ENCODE measurements around the gene AGBL5.

The AGBL5 gene

DNA sequence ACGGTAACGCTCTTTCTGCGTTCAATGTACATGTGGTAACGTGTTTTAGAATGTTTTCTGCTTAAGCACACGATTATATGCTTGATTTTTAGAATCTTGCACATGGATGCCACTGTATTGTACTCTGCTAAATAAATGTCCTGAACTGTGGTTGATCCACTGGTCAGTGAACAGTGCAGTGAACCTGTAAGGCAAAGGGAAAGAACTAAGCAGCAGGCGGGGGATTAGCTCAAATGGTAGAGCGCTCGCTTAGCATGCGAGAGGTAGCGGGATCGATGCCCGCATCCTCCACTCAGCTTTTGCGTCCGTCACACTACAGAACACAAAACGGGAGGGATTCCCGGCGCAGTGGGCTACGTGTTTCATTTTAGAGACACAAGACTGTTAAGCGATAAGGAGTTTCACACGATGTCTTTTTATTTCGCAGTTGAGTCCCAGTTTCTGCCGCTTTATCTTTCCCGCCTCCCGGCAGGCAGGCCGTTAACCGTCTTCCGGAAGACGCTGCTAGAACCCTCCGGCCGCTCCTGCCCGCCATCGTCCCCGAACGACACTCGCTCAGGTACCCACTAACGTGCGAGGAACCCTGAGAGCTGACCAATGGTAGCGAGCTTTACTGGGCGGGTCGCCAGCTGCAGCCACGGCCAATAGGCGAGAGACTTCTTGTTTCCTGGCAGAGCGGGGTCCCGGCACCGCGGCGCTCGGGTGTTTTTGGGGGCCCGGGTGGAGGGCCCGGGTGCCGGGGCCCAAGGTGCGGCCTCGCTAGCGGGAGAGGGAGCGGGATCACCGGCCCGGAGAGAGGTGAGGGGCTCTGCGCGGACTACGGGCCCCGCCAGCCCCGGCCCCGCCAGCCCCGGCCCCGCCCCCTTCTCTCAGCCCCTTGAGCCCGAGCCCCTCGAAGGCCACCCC, at the start of gene AGBL5:
Gene AGBL5, plus strand, starts transcription at position 673 of the 906 bp plus-strand sequence. CDS start 1,291 bp downstream, outside the sequence.
- DNase-seq: peak; percentile 97

DNA sequence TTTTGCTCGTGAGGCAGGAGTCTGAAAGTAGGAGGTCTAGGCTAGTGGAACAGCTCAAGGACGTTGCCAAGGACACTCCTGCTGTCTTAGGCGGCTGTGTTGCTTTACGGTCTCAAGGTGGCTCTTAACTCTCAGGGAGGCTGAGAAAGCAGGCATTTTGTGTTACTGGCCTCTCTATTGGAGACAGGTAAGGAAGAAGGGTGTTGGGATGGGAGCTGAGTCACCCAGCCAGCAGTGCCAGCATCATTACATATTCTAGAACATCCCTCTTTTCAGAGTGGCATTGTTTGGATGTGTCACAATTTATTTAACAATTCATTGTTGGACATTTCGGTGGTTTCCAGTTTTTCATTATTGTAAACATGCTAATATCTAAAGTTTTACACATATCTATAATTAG, 49.5 kb upstream of the AGBL5 start:
- DNase-seq: no peak

DNA sequence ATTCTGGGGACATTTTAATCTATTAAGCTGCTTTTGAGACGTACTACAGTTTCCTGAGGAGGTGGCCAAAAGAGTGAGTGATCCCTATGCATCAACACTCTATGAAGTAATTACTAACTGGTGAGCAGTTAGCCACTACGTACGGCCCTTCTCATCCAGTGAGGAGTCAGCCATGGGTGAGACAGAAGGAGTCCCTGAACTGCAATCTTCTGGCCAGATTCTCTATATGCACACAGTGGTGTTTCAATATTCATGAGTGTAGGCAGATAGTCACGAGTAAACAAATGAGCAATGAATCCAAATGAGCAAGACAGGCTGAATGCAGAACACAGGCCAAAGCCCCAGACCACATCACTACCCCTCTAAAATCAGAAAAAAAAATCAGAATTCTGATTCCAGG, 48.5 kb upstream of the AGBL5 start:
- DNase-seq: no peak

DNA sequence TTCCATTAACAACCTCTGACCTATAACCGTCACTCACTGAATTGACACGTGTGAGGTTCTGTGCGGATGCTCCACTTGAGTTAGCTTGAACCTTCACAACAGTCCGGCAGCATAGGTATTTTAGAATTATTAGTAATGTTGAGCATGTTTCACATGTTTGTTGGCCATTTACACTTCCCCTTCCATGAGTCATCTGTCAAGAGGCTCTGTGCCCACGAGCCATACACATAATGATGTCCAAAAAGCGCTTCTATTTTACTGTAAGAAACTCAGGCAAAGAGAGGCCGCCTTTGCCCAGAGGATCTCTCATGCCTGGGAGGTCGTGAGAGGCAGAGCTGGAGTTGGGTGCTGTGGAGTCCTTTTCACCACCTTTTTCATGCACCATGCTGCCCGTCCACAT, 47.6 kb upstream of the AGBL5 start:
- no peak for DNase-seq

- DNase-seq: no peak
These were observed 44.7 kb upstream of the AGBL5 start for GRCh38 chr2:27006602-27007415.

DNA sequence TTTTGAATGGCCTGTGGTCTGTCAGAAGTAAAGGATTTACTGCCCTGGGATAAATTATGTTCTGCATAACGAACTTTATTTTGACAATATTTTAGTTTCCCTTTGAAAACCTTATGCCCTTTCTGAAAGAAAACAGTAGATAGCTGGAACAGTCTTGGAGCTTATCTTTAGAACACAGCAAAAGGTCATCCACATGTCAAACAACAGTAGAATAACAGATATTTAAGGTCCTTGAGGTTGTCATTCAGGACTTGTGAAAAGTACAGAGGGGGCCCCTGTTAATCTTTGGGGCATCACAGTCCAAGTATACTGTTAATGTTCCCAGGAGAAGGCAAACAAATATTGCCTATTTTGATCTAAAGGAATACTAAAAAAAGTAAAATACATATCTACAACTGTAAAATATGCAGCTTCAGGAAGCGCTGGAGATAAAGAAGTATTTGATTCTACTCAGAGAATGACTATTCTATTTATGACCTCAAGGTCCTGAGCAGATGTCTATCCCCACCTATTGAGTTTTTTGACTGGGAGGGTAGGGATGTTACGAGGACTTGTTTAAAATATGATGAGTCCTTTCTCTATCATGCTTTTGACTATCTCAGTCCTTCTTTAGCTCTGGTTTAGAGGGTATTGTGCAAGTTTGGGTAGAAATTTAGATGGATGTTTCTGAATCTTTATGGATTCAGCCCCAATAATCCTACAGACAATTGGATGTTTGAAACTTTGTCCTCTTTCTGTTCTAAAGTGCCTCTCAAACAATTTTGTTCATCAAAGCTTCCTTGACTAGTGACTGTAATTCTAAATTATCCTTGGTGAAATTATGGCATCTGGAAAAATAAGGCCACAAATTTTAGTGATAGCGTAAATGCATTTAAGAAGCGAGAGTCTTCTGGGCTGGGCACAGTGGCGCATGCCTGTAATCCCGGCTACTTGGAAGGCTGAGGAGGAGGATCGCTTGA, 43.8 kb upstream of the AGBL5 start:
- no peak for DNase-seq

- DNase-seq: no peak
These were observed 42.8 kb upstream of the AGBL5 start for GRCh38 chr2:27008678-27009077.

DNA sequence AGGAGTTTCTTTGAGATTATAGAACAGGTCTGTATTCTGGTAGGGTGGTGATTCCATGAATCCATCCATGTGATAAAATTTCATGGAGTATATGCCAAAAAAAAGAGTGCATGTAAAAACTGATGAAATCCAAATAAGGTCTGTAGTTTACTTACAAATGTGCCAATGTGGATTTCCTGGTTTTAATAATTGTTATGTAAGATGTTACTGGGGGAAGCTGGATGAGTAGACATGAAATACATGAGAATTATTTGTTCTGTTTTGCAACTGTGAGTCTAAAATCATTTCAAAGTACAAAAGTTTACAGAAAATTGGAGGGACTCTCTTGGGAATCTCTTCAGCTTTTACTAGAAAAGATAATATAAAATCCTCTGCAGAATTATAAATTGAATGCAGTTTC, 42.4 kb upstream of the AGBL5 start:
- DNase-seq: no peak

DNA sequence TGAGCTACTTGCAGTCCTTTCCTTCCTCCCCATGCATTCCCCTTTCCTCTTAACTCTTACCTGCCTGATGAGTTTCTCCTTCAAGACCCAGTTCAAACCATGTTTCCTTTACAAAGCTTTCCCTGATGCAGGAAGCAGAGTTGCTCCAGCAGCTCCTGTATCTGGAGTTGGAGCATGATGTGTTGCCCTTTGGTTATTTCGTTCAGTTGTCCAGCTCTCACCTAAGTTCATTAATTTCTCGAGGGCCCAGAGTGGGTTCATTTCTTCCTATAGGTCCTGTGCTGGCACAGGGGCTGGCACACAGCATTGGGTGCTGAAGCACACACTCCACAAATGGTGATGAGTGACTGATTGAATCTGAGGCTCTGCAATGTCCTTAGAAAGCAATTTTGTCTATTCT, 41.8 kb upstream of the AGBL5 start:
- no peak for DNase-seq

DNA sequence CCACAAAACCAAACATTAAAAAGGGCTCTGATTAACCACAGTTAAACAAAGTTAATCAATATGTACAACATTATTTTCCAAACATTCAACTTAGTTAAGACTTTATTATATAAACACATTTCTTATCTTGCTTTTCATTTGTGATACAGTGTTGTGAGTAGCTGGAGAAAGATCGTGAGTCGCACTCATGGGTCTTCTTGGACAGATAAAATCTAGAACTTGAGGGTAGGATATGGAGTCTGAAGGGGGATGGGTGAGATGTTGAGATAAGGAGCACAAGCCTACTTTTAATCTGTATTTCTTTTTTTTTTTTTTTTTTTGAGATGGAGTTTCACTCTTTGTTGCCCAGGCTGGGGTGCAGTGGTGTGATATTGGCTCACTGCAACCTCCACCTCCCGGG, 41.3 kb upstream of the AGBL5 start:
- DNase-seq: no peak

DNA sequence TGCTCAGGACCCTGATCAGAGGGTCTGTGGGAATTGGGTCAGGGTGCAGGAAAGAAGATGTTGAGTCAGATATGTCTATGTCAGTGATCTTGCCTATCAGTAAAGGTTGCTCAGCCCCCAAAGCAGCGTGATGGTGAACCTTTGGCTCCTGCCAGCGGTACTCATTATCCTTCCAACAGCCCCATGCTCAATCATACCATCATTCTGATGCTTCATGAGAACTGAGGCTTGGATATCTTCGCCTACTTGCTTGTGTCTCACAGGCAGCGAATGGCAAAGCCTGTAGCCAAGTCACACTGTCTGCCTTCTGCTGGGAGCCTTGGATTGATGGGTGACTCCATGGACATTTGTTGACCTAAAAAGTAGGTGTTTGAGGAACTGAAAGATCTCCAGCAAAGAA, 37.7 kb upstream of the AGBL5 start:
- DNase-seq: no peak

DNA sequence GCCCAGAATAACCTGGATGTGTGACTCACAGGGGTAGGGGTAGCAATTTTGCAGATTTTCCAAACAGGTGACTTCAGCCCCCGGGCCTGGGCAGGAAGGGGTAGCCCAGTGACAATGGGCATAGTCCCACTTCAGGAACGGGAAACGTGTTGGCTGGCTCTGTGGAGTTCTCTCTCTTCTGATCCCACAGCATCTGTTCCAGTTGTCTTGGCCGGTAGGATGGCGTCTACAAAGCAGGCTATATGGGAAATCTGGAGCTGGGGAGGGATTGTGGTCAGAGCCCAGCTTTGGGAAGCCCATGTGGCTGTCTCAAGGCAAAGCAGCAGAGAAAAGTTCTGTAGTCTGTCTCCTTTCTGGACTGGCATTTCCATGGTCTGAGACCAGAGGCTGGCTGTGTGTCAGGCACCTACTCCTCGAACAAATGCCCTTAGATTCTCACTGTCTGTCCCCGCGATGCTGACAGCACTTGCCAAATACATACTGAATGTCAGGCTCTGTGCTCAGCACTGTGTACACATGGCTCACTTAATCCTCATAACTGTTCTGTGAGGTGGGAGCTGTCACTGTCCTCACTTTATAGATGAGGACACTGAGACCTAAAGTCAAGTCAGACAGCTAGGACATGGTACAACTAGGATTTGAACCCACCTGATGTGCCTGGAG, 36.6 kb upstream of the AGBL5 start:
- DNase-seq: no peak

GRCh38 chr2:27016801-27017325, 34.6 kb upstream of the AGBL5 start:
- peak; percentile 25 for DNase-seq

DNA sequence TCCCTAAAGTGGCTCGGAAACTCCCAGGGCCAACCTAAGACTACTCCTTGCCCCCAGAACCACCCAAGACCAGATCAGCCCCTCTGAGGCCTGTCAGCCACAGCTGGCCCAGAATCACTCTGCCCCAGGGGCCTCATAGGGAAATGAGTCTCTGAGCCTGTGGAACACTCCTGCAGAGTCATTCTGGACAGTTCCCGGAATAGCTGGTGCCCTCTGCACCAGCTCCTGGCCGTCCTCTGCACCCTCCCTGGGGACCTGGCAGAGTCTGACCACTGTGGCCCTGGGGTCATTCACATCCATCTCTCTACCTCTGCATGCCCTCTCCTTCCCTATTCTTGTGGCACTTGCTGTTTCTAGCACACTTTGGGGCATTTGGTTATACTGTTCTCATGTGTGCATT, 33.3 kb upstream of the AGBL5 start:
- no peak for DNase-seq

DNA sequence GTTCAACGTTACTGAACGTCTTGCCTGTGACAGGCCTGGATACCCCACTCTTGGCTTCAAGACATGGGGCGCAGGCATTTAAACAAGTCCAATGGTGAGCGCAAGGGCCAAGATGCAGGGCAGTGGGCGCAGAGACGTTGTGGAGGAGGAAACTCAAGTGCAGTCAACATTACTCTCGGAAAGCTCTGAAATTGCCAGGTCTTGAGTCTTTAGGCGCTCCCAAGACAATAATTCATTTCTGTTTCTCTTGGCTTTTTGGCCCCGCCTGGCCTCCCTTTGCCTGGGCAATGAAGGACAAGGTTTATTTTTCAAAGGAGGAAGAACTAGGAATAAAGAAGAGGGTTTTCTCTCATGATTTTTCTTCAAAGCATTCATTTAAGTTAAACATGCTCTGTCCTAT, 32.0 kb upstream of the AGBL5 start:
- no peak for DNase-seq

- DNase-seq: no peak
These were observed 31.3 kb upstream of the AGBL5 start for GRCh38 chr2:27019931-27020855.

GRCh38 chr2:27021253-27022049, 30.0 kb upstream of the AGBL5 start:
- DNase-seq: no peak

GRCh38 chr2:27023740-27024139, 27.7 kb upstream of the AGBL5 start:
- no peak for DNase-seq

DNA sequence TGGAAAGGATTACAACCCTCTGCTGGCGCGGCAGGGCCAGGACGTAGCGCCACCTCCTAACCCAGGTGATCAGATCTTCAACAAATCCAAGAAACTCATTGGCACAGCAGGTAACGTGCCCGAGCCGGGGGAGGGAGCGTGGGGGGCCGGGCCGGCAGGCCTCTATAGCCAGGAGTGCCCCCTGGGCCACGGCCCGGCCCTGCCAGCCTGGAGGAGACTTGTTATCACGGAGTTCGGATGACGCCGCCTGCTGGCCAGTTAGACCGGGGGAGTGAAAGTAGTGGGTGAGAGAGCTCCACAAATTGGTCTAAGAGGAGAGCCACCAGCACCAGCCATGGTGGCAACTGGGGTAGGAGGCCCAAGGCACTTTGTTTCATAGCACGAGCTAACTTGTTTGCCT, 27.3 kb upstream of the AGBL5 start:
- no peak for DNase-seq

DNA sequence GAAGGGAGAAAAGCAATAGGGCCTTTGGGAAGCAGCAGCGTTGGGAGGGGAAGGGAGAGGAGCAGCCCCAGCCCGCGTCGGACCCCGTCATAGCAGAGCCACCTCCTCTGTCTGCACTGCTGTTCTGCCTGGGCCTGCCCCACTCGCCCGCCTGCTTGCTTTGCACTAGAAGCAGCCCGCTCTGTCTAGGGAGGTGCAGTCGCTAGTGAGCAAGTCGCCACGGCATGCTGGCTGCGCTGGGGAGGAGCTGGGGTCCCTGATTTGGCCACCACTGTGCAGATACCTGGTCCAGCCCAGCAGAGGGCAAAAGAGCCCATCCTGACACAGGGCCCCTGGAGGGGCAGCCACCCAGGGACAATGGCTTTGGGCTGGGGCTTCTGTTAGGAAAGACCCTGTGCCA, 26.7 kb upstream of the AGBL5 start:
- no peak for DNase-seq
